NCI-H82 (cell line): Measurements from ENCODE around the gene CNKSR3.

Experiments
- DNase-seq: peaks from one replicate; lab custom pipeline; 2025; lab: John Stamatoyannopoulos, UW

Gene CNKSR3

GRCh38 chr6:154347981-154348380 lies 162.5 kb downstream of the CNKSR3 start:
- no peak for DNase-seq

- no peak for DNase-seq
Observed at GRCh38 chr6:154345811-154346210, 164.7 kb downstream of the CNKSR3 start.

GRCh38 chr6:154343473-154344308 lies 166.8 kb downstream of the CNKSR3 start:
- peak; percentile 44 for DNase-seq

- no peak for DNase-seq
Observed at GRCh38 chr6:154341871-154342270, 168.6 kb downstream of the CNKSR3 start.

GRCh38 chr6:154341336-154341735 lies 169.1 kb downstream of the CNKSR3 start:
- no peak for DNase-seq
